Naive thymus-derived CD4-positive, alpha-beta T cell (primary cell): ENCODE measurements around the gene SS18L1. TPM values are rescaled to one million over a fixed set of nuclear protein-coding genes. Genes with fewer than 3 reads are reported as not detected.

ENCODE experiments used
- ATAC-seq: fragments of 150-1000 bp; cut with Tn5 transposase; 2 replicates; pipeline ENCODE4 v1.10.0; 2021; ENCODE audit warnings: mild to moderate bottlenecking, moderate library complexity
- CTCF ChIA-PET: fragments of 350-600 bp; sonication (Branson Sonifier 250); formaldehyde crosslinking; loops from one replicate; lab custom pipeline; 2021; ENCODE audit warnings: antibody characterized with exemption; lab: Charles Lee
- POLR2A ChIA-PET: fragments of 350-600 bp; sonication (Branson Sonifier 250); formaldehyde crosslinking; loops from one replicate; lab custom pipeline; 2021; ENCODE audit warnings: antibody characterized with exemption, inconsistent platforms; lab: Charles Lee
- DNase-seq, 9 donors: peaks; one replicate each; pipeline versions ENCODE4 v3.0.0 to v3.0.0-alpha.2; 2020 to 2022; ENCODE audit warnings: mixed read lengths in 1 of 9
- H3K27ac ChIP-seq: one replicate; pipeline ENCODE4 v1.7.0; 2013; ENCODE audit warnings: mild to moderate bottlenecking, low read depth, low read length, moderate library complexity
- H3K27me3 ChIP-seq, 2 donors: one replicate each; pipeline ENCODE4 v1.7.0; 2013; ENCODE audit warnings: low read length in 2 of 2, mild to moderate bottlenecking in 2 of 2, moderate library complexity in 2 of 2; ENCODE audit not compliant: control insufficient read depth in 2 of 2, insufficient read depth in 2 of 2
- H3K36me3 ChIP-seq, 3 experiments: 1 replicate in 2 of 3; 2 replicates in 1 of 3; pipeline ENCODE4 v1.7.0; 2013; ENCODE audit warnings: low read length in 3 of 3, mild to moderate bottlenecking in 3 of 3, moderate library complexity in 1 of 3; ENCODE audit not compliant: insufficient read depth in 3 of 3, control insufficient read depth in 2 of 3
- H3K4me1 ChIP-seq, 2 donors: one replicate each; pipeline ENCODE4 v1.7.0; 2013; ENCODE audit warnings: low read length in 2 of 2, mild to moderate bottlenecking in 2 of 2, moderate library complexity in 1 of 2; ENCODE audit not compliant: control insufficient read depth in 2 of 2, insufficient read depth in 2 of 2
- H3K4me3 ChIP-seq: 2 replicates; pipeline ENCODE4 v1.7.0; 2013; ENCODE audit warnings: mild to moderate bottlenecking, low read length
- H3K9me3 ChIP-seq, 3 experiments: 1 replicate in 2 of 3; 2 replicates in 1 of 3; pipeline ENCODE4 v1.7.0; 2013; ENCODE audit warnings: low read length in 3 of 3; ENCODE audit not compliant: control insufficient read depth in 2 of 3
- H3K27ac Mint-ChIP-seq, 9 donors: one replicate each; pipeline ENCODE4 v1.8.0; 2020 to 2022; ENCODE audit warnings: mixed read lengths in 9 of 9, mild to moderate bottlenecking in 8 of 9, moderate library complexity in 5 of 9, inconsistent platforms in 2 of 9
- H3K27me3 Mint-ChIP-seq, 5 donors: one replicate each; pipeline ENCODE4 v1.8.0; 2021 to 2022; ENCODE audit warnings: mixed read lengths in 5 of 5, mild to moderate bottlenecking in 1 of 5
- H3K36me3 Mint-ChIP-seq, 5 donors: one replicate each; pipeline ENCODE4 v1.8.0; 2020 to 2022; ENCODE audit warnings: mixed read lengths in 5 of 5, mild to moderate bottlenecking in 3 of 5, inconsistent platforms in 1 of 5
- H3K4me1 Mint-ChIP-seq, 7 donors: one replicate each; pipeline ENCODE4 v1.8.0; 2020 to 2022; ENCODE audit warnings: mixed read lengths in 7 of 7, mild to moderate bottlenecking in 3 of 7, inconsistent platforms in 1 of 7
- H3K4me3 Mint-ChIP-seq, 10 donors: one replicate each; pipeline ENCODE4 v1.8.0; 2020 to 2022; ENCODE audit warnings: mild to moderate bottlenecking in 10 of 10, mixed read lengths in 10 of 10, moderate library complexity in 6 of 10, inconsistent platforms in 2 of 10
- H3K9me3 Mint-ChIP-seq, 11 donors: one replicate each; pipeline ENCODE4 v1.8.0; 2020 to 2022; ENCODE audit warnings: mixed read lengths in 11 of 11, mild to moderate bottlenecking in 4 of 11, inconsistent platforms in 1 of 11, moderate library complexity in 1 of 11
- intact Hi-C, 2 donors: fragments of 100-400 bp; cut with micrococcal nuclease; formaldehyde crosslinking; loops; one replicate each; pipeline ENCODE4 v1.15.1; 2023
- polyA plus RNA-seq, 2 donors: library from polyadenylated mRNA; unstranded; fragments of 300-500 nt; fragmentation: Illumina TruSeq; gene quantifications; one replicate each; pipeline ENCODE4 v1.2.3, GENCODE V29; 2021
- total RNA-seq, 6 experiments: library from RNA in 5 of 6; stranded (reverse) in 5 of 6; gene quantifications; 1 replicate in 5 of 6; 2 replicates in 1 of 6; pipeline ENCODE4 v1.2.3 and lab custom pipeline; 2021 to 2026

Gene SS18L1
- total and polyA plus RNA-seq, 7 experiments from 2014 or later, result 0.47 to 26.7 (median 22.4) TPM

GRCh38 chr20:62158088-62158400 is 14.5 kb downstream of the SS18L1 start:
- H3K9me3 Mint-ChIP-seq, result peaks cover 0 to 8% (median 0%) of the 10 kb centered on the region in 11 donors
- H3K4me3 Mint-ChIP-seq, result no peak overlapping the region
- no peaks in the 10 kb centered on the region for H3K27me3 Mint-ChIP-seq
- no peak overlapping the region for H3K27ac Mint-ChIP-seq
- DNase-seq (no peak), ATAC-seq (no peak)
- Histone ChIP-seq H3K4me1 (peaks cover 0 to 3% of the 10 kb centered on the region in 2 donors), H3K27ac (no peak overlapping the region), H3K4me3 (no peak overlapping the region), H3K9me3 (no peaks in the 10 kb centered on the region), H3K36me3 (peaks cover 0 to 44% (median 3%) of the 10 kb centered on the region in 3 experiments), H3K27me3 (no peaks in the 10 kb centered on the region)
- peaks cover 7 to 22% (median 12%) of the 10 kb centered on the region in 7 donors for H3K4me1 Mint-ChIP-seq
- H3K36me3 Mint-ChIP-seq, result peaks cover 4 to 32% (median 18%) of the 10 kb centered on the region in 5 donors
- intact Hi-C loops, result no loop called here
- ChIA-PET CTCF (interaction anchor here (0.5 kb wide), 1 partner anchor 9 kb away, joined by 5 read pairs; no protein-coding TSS in a partner anchor), POLR2A (no interaction called here)

GRCh38 chr20:62158541-62158940 is 15.0 kb downstream of the SS18L1 start:
- ChIA-PET CTCF (no interaction called here), POLR2A (no interaction called here)
- intact Hi-C loops, result no loop called here
- H3K9me3 ChIP-seq, result no peaks in the 10 kb centered on the region
- DNase-seq (no peak), ATAC-seq (no peak)
- H3K4me3 ChIP-seq, result no peak overlapping the region
- H3K36me3 Mint-ChIP-seq, result peaks cover 4 to 28% (median 14%) of the 10 kb centered on the region in 5 donors
- peaks cover 0 to 3% of the 10 kb centered on the region in 2 donors for H3K4me1 ChIP-seq
- no peak overlapping the region for H3K27ac ChIP-seq
- H3K27ac Mint-ChIP-seq, result no peak overlapping the region
- H3K27me3 ChIP-seq, result no peaks in the 10 kb centered on the region
- peaks cover 0 to 4% (median 0%) of the 10 kb centered on the region in 11 donors for H3K9me3 Mint-ChIP-seq
- no peaks in the 10 kb centered on the region for H3K27me3 Mint-ChIP-seq
- peaks cover 6 to 22% (median 11%) of the 10 kb centered on the region in 7 donors for H3K4me1 Mint-ChIP-seq
- H3K36me3 ChIP-seq, result peaks cover 0 to 47% (median 3%) of the 10 kb centered on the region in 3 experiments
- no peak overlapping the region for H3K4me3 Mint-ChIP-seq

- intact Hi-C loops, result no loop called here
- H3K4me1 Mint-ChIP-seq, result peaks cover 1 to 18% (median 7%) of the 10 kb centered on the region in 7 donors
- Histone ChIP-seq H3K27me3 (no peaks in the 10 kb centered on the region), H3K4me3 (no peak overlapping the region), H3K27ac (no peak overlapping the region), H3K36me3 (peaks cover 0 to 47% (median 3%) of the 10 kb centered on the region in 3 experiments), H3K4me1 (peaks cover 0 to 3% of the 10 kb centered on the region in 2 donors), H3K9me3 (no peaks in the 10 kb centered on the region)
- ATAC-seq (no peak), DNase-seq (no peak)
- ChIA-PET CTCF (no interaction called here), POLR2A (no interaction called here)
- H3K27ac Mint-ChIP-seq, result no peak overlapping the region
- no peaks in the 10 kb centered on the region for H3K9me3 Mint-ChIP-seq
- no peak overlapping the region for H3K4me3 Mint-ChIP-seq
- peaks cover 4 to 22% (median 11%) of the 10 kb centered on the region in 5 donors for H3K36me3 Mint-ChIP-seq
- H3K27me3 Mint-ChIP-seq, result no peaks in the 10 kb centered on the region
These were observed 15.5 kb downstream of the SS18L1 start for GRCh38 chr20:62159052-62159451.

GRCh38 chr20:62159839-62160238 is 16.3 kb downstream of the SS18L1 start:
- H3K9me3 ChIP-seq, result no peaks in the 10 kb centered on the region
- no peaks in the 10 kb centered on the region for H3K27me3 ChIP-seq
- H3K4me1 ChIP-seq, result peaks cover 0 to 3% of the 10 kb centered on the region in 2 donors
- Mint-ChIP-seq H3K27me3 (no peaks in the 10 kb centered on the region), H3K4me3 (peak overlapping the region in 1 of 10 donors; percentile 65), H3K9me3 (no peaks in the 10 kb centered on the region), H3K4me1 (peaks cover 0 to 13% (median 7%) of the 10 kb centered on the region in 7 donors), H3K27ac (peak overlapping the region in 2 of 9 donors; percentile 6 to 38), H3K36me3 (peaks cover 1 to 16% (median 4%) of the 10 kb centered on the region in 5 donors)
- intact Hi-C loops, result no loop called here
- H3K4me3 ChIP-seq, result no peak overlapping the region
- ATAC-seq, result no peak
- POLR2A ChIA-PET, result no interaction called here
- H3K36me3 ChIP-seq, result peaks cover 0 to 51% (median 3%) of the 10 kb centered on the region in 3 experiments
- CTCF ChIA-PET, result no interaction called here
- DNase-seq, result peak in 1 of 9 donors; percentile 70
- no peak overlapping the region for H3K27ac ChIP-seq

- Mint-ChIP-seq H3K4me1 (peaks cover 0 to 12% (median 7%) of the 10 kb centered on the region in 7 donors), H3K27me3 (no peaks in the 10 kb centered on the region), H3K9me3 (no peaks in the 10 kb centered on the region), H3K27ac (no peak overlapping the region), H3K36me3 (peaks cover 0 to 16% (median 3%) of the 10 kb centered on the region in 5 donors), H3K4me3 (no peak overlapping the region)
- Histone ChIP-seq H3K36me3 (peaks cover 0 to 51% (median 3%) of the 10 kb centered on the region in 3 experiments), H3K4me1 (peaks cover 0 to 3% of the 10 kb centered on the region in 2 donors), H3K4me3 (no peak overlapping the region), H3K27me3 (no peaks in the 10 kb centered on the region), H3K27ac (no peak overlapping the region), H3K9me3 (no peaks in the 10 kb centered on the region)
- POLR2A ChIA-PET, result no interaction called here
- CTCF ChIA-PET, result no interaction called here
- intact Hi-C loops, result no loop called here
- ATAC-seq (no peak), DNase-seq (no peak)
These were observed 16.7 kb downstream of the SS18L1 start for GRCh38 chr20:62160253-62160652.

GRCh38 chr20:62160876-62161275 is 17.3 kb downstream of the SS18L1 start:
- CTCF ChIA-PET, result no interaction called here
- intact Hi-C loops, result no loop called here
- no peak overlapping the region for H3K4me3 Mint-ChIP-seq
- no peaks in the 10 kb centered on the region for H3K9me3 Mint-ChIP-seq
- Histone ChIP-seq H3K9me3 (no peaks in the 10 kb centered on the region), H3K27me3 (no peaks in the 10 kb centered on the region), H3K36me3 (peaks cover 0 to 57% (median under 1%) of the 10 kb centered on the region in 3 experiments), H3K27ac (no peak overlapping the region), H3K4me3 (no peak overlapping the region), H3K4me1 (peaks cover 0 to 3% of the 10 kb centered on the region in 2 donors)
- H3K27me3 Mint-ChIP-seq, result no peaks in the 10 kb centered on the region
- DNase-seq (no peak), ATAC-seq (no peak)
- H3K4me1 Mint-ChIP-seq, result peaks cover 0 to 10% (median 5%) of the 10 kb centered on the region in 7 donors
- H3K27ac Mint-ChIP-seq, result no peak overlapping the region
- peaks cover 0 to 13% (median 4%) of the 10 kb centered on the region in 5 donors for H3K36me3 Mint-ChIP-seq
- POLR2A ChIA-PET, result no interaction called here

- Histone ChIP-seq H3K36me3 (peaks cover 0 to 61% (median 0%) of the 10 kb centered on the region in 3 experiments), H3K9me3 (no peaks in the 10 kb centered on the region), H3K27me3 (no peaks in the 10 kb centered on the region), H3K27ac (no peak overlapping the region), H3K4me1 (peaks cover 0 to 3% of the 10 kb centered on the region in 2 donors), H3K4me3 (no peak overlapping the region)
- Mint-ChIP-seq H3K27ac (no peak overlapping the region), H3K4me1 (peaks cover 0 to 7% (median under 1%) of the 10 kb centered on the region in 7 donors), H3K27me3 (no peaks in the 10 kb centered on the region), H3K36me3 (peaks cover 0 to 15% (median 5%) of the 10 kb centered on the region in 5 donors), H3K9me3 (no peaks in the 10 kb centered on the region), H3K4me3 (no peak overlapping the region)
- intact Hi-C loops, result no loop called here
- ATAC-seq, result no peak
- POLR2A ChIA-PET, result no interaction called here
- CTCF ChIA-PET, result interaction anchor here (0.7 kb wide), 1 partner anchor 19 kb away, joined by 4 read pairs; no protein-coding TSS in a partner anchor
- no peak for DNase-seq
These were observed 17.8 kb downstream of the SS18L1 start for GRCh38 chr20:62161347-62161746.
